ENCODE results near the gene SULT1A1. TPM values are rescaled to one million over a fixed set of nuclear protein-coding genes. Genes with fewer than 3 reads are reported as not detected.
"Not testable (repeated sequence)": the region's sequence is repeated elsewhere in the genome, so short reads cannot be mapped to it uniquely, and the experiment has no call there.

The SULT1A1 gene
- total RNA-seq, 2 experiments from 2014 or later, result 15.6 to 17.4 TPM

GRCh38 chr16:28567292-28567691 lies 42.6 kb downstream of the SULT1A1 start:
- CTCF ChIA-PET, result no interaction called here
- intact Hi-C loops (cut with micrococcal nuclease), result no loop called here
- POLR2A ChIA-PET, result no interaction called here
- Mint-ChIP-seq H3K36me3 (ENCODE audit: low read depth) (peaks cover 28% of the 10 kb centered on the region), H3K4me3 (no peak overlapping the region), H3K4me1 (ENCODE audit: low read depth) (peaks cover 17% of the 10 kb centered on the region), H3K9me3 (peaks cover 9% of the 10 kb centered on the region), H3K27ac (no peak overlapping the region), H3K27me3 (no peaks in the 10 kb centered on the region)
- no peak for DNase-seq
- ATAC-seq, result no peak
- TF ChIP-seq, protein P1, sequence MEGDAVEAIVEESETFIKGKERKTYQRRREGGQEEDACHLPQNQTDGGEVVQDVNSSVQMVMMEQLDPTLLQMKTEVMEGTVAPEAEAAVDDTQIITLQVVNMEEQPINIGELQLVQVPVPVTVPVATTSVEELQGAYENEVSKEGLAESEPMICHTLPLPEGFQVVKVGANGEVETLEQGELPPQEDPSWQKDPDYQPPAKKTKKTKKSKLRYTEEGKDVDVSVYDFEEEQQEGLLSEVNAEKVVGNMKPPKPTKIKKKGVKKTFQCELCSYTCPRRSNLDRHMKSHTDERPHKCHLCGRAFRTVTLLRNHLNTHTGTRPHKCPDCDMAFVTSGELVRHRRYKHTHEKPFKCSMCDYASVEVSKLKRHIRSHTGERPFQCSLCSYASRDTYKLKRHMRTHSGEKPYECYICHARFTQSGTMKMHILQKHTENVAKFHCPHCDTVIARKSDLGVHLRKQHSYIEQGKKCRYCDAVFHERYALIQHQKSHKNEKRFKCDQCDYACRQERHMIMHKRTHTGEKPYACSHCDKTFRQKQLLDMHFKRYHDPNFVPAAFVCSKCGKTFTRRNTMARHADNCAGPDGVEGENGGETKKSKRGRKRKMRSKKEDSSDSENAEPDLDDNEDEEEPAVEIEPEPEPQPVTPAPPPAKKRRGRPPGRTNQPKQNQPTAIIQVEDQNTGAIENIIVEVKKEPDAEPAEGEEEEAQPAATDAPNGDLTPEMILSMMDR (IDR thresholded peaks at IDR 0.05), result no peak

DNA sequence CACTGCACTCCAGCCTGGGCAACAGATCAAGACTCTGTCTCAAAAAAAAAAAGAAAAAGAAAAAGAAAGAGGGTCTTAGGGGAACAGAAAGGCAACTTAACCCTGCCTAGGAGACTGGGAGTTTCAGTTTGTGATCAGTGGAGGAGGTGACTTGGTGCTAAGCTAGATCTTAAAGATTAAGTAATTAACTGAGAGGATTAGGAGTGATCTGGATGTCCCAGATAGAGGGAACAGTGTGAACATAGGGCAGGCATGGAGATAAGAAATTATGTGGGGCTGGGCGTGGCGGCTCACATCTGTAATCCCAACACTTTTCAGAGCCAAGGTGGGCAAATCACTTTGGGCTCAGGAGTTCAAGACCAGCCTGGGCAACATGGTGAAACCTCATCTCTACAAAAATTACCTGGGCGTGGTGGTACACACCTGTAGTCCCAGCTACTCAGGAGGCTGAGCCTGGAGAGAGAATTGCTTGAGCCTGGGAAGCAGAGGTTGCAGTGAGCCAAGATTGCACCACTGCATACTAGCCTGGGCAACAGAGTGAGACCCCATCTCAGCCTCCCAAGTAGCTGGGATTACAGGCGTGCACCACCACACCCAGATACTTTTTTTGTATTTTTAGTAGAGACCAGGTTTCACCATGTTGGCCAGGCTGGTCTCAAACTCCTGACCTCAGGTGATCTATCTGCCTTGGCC lies 43.5 kb downstream of the SULT1A1 start:
- CTCF ChIA-PET; DNase-seq; H3K27me3 Mint-ChIP-seq; intact Hi-C loops (cut with micrococcal nuclease); POLR2A ChIA-PET; H3K9me3 Mint-ChIP-seq; ATAC-seq; H3K4me3 Mint-ChIP-seq; H3K27ac Mint-ChIP-seq: not testable (repeated sequence)
- H3K4me1 Mint-ChIP-seq (ENCODE audit: low read depth), result peaks cover 20% of the 10 kb centered on the region
- H3K36me3 Mint-ChIP-seq (ENCODE audit: low read depth), result peaks cover 32% of the 10 kb centered on the region

DNA sequence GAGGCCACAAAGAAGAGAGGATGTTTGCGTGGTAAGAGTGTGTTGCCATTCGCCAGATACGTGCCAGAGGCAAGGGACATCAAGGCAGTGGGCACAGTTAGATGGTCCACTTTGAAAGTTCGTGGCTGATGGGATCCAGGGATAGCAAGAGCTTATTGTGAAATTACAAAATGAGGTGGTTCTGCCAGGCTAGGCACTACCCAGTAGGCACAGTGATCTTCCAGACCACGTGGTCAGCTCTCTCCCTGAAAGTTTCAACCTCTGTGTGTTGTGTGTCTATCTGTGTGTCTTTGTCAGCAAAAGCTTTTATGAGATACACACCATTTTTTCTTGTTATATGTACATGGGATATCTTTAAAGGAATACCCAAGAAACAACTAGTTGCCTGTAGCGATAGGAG lies 46.6 kb downstream of the SULT1A1 start:
- Mint-ChIP-seq H3K4me1 (ENCODE audit: low read depth) (peaks cover 27% of the 10 kb centered on the region), H3K36me3 (ENCODE audit: low read depth) (peaks cover 45% of the 10 kb centered on the region), H3K9me3 (peaks cover 9% of the 10 kb centered on the region), H3K27ac (no peak overlapping the region), H3K27me3 (no peaks in the 10 kb centered on the region), H3K4me3 (no peak overlapping the region)
- ChIA-PET CTCF (interaction anchor here (0.9 kb wide), 1 partner anchor 19 kb away, joined by 3 read pairs; no protein-coding TSS in a partner anchor), POLR2A (no interaction called here)
- DNase-seq, result no peak
- intact Hi-C loops (cut with micrococcal nuclease), result no loop called here
- TF ChIP-seq, protein P1 (IDR thresholded peaks at IDR 0.05), result no peak
- no peak for ATAC-seq

- DNase-seq (no peak), ATAC-seq (no peak)
- TF ChIP-seq, protein P1 (IDR thresholded peaks at IDR 0.05), result no peak
- peaks cover 41% of the 10 kb centered on the region for H3K36me3 Mint-ChIP-seq (ENCODE audit: low read depth)
- ChIA-PET POLR2A (no interaction called here), CTCF (no interaction called here)
- H3K4me3 Mint-ChIP-seq, result no peak overlapping the region
- H3K4me1 Mint-ChIP-seq (ENCODE audit: low read depth), result peaks cover 26% of the 10 kb centered on the region
- H3K9me3 Mint-ChIP-seq, result peaks cover 5% of the 10 kb centered on the region
- no peaks in the 10 kb centered on the region for H3K27me3 Mint-ChIP-seq
- no peak overlapping the region for H3K27ac Mint-ChIP-seq
- intact Hi-C loops (cut with micrococcal nuclease), result no loop called here
Measured at GRCh38 chr16:28562199-28562598, 47.6 kb downstream of the SULT1A1 start.

DNA sequence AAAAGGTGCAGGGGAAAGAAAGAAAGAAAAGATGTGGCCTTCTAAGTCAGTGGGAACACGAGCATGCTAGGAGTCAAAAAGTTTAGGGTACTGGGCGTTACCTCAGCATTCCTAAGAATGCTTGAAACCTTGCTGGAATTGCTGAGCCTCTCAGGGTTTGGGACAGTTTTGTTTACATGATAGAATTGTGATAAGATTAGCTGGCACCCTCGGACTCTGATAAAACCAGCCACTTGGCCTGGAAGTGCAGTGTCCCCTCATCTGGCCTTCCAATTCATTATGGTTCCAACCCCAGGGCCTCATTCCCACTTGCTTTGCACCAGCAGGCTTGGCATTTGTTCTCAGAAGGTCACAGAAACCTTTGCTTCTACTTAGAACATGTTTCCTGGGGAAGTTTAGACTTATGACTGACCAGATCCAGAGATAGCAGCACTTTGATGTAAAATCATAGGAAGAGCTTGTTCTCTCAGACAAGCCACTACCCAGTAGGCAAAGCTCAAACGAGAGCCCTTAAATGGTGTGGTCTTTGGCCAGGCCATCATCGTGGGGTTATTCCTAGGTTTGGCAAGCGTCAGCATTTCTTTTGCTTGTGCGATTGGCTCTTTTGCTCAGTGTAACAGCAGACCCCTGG lies 48.2 kb downstream of the SULT1A1 start:
- no peak for DNase-seq
- POLR2A ChIA-PET, result no interaction called here

More for the DNA sequence above, 48.2 kb downstream of the SULT1A1 start:
- CTCF ChIA-PET, result no interaction called here
- Mint-ChIP-seq H3K27me3 (no peaks in the 10 kb centered on the region), H3K27ac (no peak overlapping the region), H3K9me3 (peaks cover 3% of the 10 kb centered on the region), H3K4me3 (no peak overlapping the region), H3K36me3 (ENCODE audit: low read depth) (peaks cover 39% of the 10 kb centered on the region), H3K4me1 (ENCODE audit: low read depth) (peaks cover 30% of the 10 kb centered on the region)
- intact Hi-C loops (cut with micrococcal nuclease), result no loop called here
- no peak for ATAC-seq
- TF ChIP-seq, protein P1 (IDR thresholded peaks at IDR 0.05), result no peak
